Effector memory CD4-positive, alpha-beta T cell (primary cell): Measurements from ENCODE around the gene ZC3H15.
"Not testable (repeated sequence)": the region's sequence is repeated elsewhere in the genome, so short reads cannot be mapped to it uniquely, and the experiment has no call there.

ENCODE experiments used
- DNase-seq, 3 donors: peaks; one replicate each; pipeline ENCODE4 v3.0.0-alpha.2; 2020
- H3K27ac ChIP-seq: 2 replicates; pipeline ENCODE4 v1.7.0; 2013; ENCODE audit warnings: mild to moderate bottlenecking, low read length, moderate library complexity; ENCODE audit not compliant: insufficient read depth, poor library complexity, severe bottlenecking
- H3K27me3 ChIP-seq: replicated peaks from 2 replicates; pipeline ENCODE4 v1.7.0; 2013; ENCODE audit warnings: mild to moderate bottlenecking, low read length; ENCODE audit not compliant: insufficient read depth, control insufficient read depth, poor library complexity, severe bottlenecking
- H3K36me3 ChIP-seq: 2 replicates; pipeline ENCODE4 v1.7.0; 2013; ENCODE audit warnings: mild to moderate bottlenecking, low read length, moderate library complexity; ENCODE audit not compliant: control insufficient read depth, insufficient read depth
- H3K4me1 ChIP-seq: 2 replicates; pipeline ENCODE4 v1.7.0; 2013; ENCODE audit warnings: low read length, mild to moderate bottlenecking; ENCODE audit not compliant: control insufficient read depth, insufficient read depth, poor library complexity, severe bottlenecking
- H3K4me3 ChIP-seq: 2 replicates; pipeline ENCODE4 v1.7.0; 2013; ENCODE audit warnings: low read length, low read depth, mild to moderate bottlenecking; ENCODE audit not compliant: insufficient read depth, poor library complexity, severe bottlenecking
- H3K9me3 ChIP-seq: 2 replicates; pipeline ENCODE4 v1.7.0; 2013; ENCODE audit warnings: mild to moderate bottlenecking, low read length, moderate library complexity; ENCODE audit not compliant: control insufficient read depth

The ZC3H15 gene

DNA sequence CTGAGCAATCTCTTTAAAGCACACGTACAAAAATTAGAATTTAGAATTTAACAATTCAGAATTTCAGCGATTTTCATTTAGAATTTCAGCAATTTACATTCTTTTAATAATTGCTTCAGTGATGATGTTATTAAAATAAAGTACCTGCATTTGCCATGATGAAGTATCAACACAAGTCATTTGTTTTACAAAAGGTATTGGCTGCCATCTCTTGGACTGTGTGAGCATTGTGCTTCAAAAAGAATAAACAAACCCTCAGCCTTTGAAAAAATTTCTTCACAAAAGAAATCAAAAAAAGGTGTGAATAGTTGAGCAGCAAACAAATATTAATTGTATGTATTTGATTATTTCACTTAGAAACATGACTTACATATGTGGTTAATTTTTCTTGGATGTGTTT, 27.1 kb upstream of the ZC3H15 start:
- Histone ChIP-seq H3K9me3 (no peaks in the 10 kb centered on the region), H3K27ac (no peak overlapping the region), H3K4me1 (no peaks in the 10 kb centered on the region), H3K27me3 (no peaks in the 10 kb centered on the region), H3K4me3 (no peak overlapping the region), H3K36me3 (no peaks in the 10 kb centered on the region)
- DNase-seq, result no peak

- no peak overlapping the region for H3K4me3 ChIP-seq
- no peaks in the 10 kb centered on the region for H3K4me1 ChIP-seq
- no peak for DNase-seq
- H3K27ac ChIP-seq, result no peak overlapping the region
- H3K36me3 ChIP-seq, result no peaks in the 10 kb centered on the region
- no peaks in the 10 kb centered on the region for H3K9me3 ChIP-seq
- H3K27me3 ChIP-seq, result no peaks in the 10 kb centered on the region
Observed at GRCh38 chr2:186460465-186460864, 25.6 kb upstream of the ZC3H15 start.

DNA sequence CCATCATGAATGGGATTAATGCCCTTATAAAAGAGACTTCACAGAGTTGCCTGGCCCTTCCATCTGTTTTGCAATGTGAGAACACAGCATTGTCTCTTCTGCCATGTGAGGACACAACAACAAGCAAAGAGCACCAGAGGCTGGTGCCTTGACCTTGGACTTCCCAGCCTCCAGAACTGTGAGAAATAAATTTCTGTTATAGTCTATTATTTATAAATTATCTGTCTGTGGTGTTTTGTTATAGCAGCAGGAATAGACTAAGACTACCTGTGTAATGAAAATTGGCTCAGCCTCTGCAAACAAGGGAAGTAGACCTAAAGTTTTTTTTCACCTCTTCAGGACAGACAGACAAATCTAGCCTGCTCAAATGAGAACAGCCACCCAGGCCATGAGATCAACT, 19.3 kb upstream of the ZC3H15 start:
- DNase-seq, result no peak
- H3K27me3 ChIP-seq, result no peaks in the 10 kb centered on the region
- H3K27ac ChIP-seq, result no peak overlapping the region
- no peaks in the 10 kb centered on the region for H3K4me1 ChIP-seq
- no peaks in the 10 kb centered on the region for H3K9me3 ChIP-seq
- H3K36me3 ChIP-seq, result no peaks in the 10 kb centered on the region
- H3K4me3 ChIP-seq, result no peak overlapping the region

GRCh38 chr2:186467421-186467820, 18.6 kb upstream of the ZC3H15 start:
- H3K4me1 ChIP-seq, result no peaks in the 10 kb centered on the region
- no peak for DNase-seq

DNA sequence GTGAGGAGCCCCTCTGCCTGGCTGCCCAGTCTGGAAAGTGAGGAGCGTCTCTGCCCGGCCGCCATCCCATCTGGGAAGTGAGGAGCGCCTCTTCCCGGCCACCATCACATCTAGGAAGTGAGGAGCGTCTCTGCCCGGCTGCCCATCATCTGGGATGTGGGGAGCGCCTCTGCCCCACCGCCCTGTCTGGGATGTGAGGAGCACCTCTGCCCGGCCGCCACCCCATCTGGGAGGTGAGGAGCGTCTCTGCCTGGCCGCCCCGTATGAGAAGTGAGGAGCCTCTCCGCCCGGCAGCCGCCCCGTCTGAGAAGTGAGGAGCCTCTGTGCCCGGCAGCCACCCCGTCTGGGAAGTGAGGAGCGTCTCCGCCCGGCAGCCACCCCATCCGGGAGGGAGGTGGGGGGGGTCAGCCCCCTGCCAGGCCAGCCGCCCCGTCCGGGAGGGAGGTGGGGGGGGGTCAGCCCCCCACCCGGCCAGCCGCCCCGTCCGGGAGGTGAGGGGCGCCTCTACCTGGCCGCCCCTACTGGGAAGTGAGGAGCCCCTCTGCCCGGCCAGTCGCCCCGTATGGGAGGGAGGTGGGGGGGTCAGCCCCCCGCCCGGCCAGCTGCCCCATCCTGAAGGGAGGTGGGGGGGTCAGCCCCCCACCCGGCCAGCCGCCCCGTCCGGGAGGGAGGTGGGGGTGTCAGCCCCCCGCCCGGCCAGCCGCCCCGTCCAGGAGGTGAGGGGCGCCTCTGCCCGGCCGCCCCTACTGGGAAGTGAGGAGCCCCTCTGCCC, 13.2 kb upstream of the ZC3H15 start:
- not testable (repeated sequence) for H3K27me3 ChIP-seq, H3K9me3 ChIP-seq, H3K36me3 ChIP-seq, DNase-seq, H3K4me3 ChIP-seq, H3K27ac ChIP-seq, H3K4me1 ChIP-seq

More at GRCh38 chr2:186467421-186467820, 18.6 kb upstream of the ZC3H15 start:
- Histone ChIP-seq H3K9me3 (no peaks in the 10 kb centered on the region), H3K27ac (no peak overlapping the region), H3K27me3 (no peaks in the 10 kb centered on the region), H3K36me3 (no peaks in the 10 kb centered on the region), H3K4me3 (no peak overlapping the region)

DNA sequence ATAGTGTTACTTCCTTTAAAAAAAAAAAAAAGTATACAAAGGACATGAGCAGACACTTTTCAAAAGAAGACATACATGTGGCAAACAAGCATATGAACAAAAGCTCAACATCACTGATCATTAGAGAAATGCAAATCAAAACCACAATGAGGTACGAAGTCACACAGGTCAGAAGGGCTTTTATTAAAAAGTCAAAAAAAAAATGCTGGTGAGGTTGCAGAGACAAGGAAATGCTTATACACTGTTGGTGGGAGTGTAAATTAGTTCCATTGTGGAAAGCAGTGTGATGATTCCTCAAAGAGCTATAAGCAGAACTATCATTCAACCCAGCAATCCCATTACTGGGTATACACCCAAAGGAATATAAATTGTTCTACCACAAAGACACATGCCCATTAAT, 11.8 kb upstream of the ZC3H15 start:
- H3K4me3 ChIP-seq, H3K4me1 ChIP-seq, H3K9me3 ChIP-seq, H3K36me3 ChIP-seq, H3K27ac ChIP-seq, H3K27me3 ChIP-seq, DNase-seq: not testable (repeated sequence)

GRCh38 chr2:186477790-186478189, 8.3 kb upstream of the ZC3H15 start:
- no peaks in the 10 kb centered on the region for H3K4me1 ChIP-seq
- DNase-seq, result no peak
- no peaks in the 10 kb centered on the region for H3K27me3 ChIP-seq
- no peaks in the 10 kb centered on the region for H3K36me3 ChIP-seq
- H3K27ac ChIP-seq, result no peak overlapping the region
- H3K4me3 ChIP-seq, result no peak overlapping the region
- no peaks in the 10 kb centered on the region for H3K9me3 ChIP-seq

DNA sequence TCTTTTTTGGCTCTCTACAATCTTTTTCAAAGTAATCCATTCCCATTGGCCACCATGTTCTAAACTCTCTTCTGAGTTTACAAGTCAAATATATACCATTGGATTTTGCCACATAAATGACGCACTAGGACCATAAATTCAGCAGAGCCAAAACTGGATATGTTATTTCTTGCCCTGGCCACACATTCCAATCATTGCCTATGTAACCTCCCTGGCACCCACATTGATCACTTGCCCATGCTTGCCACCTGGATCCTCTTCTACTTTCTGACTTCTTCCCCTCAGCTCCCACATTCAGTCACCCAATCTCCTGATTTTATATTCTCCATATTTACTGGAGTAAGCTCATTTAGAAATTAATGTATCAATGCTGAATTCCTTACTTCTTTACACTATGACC, 5.1 kb upstream of the ZC3H15 start:
- no peaks in the 10 kb centered on the region for H3K27me3 ChIP-seq
- H3K4me3 ChIP-seq, result no peak overlapping the region
- no peaks in the 10 kb centered on the region for H3K36me3 ChIP-seq
- no peak for DNase-seq
- H3K4me1 ChIP-seq, result no peaks in the 10 kb centered on the region
- H3K9me3 ChIP-seq, result no peaks in the 10 kb centered on the region
- H3K27ac ChIP-seq, result no peak overlapping the region

GRCh38 chr2:186484062-186484735, 1.9 kb upstream of the ZC3H15 start:
- Histone ChIP-seq H3K4me1 (peaks cover 5% of the 10 kb centered on the region), H3K4me3 (no peak overlapping the region), H3K9me3 (no peaks in the 10 kb centered on the region), H3K27ac (no peak overlapping the region), H3K27me3 (no peaks in the 10 kb centered on the region), H3K36me3 (no peaks in the 10 kb centered on the region)
- DNase-seq, result no peak

DNA sequence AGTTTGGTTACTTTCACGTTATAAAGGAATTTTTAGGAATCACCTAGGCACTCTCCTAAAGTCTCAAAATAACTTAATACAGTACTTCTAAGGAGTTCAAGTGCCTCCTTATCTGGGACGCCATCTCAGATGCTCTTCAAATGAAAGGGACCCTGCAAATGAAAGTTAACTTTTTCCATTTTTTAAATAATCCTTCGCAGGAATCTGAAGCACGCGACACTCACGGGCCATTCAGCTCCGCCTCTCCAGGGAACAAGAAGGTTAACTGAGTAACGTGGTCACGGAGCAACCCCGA, 537 bp upstream of the ZC3H15 start:
- Histone ChIP-seq H3K27ac (peak overlapping the region; percentile 93), H3K27me3 (no peaks in the 10 kb centered on the region), H3K4me1 (peaks cover 11% of the 10 kb centered on the region), H3K9me3 (no peaks in the 10 kb centered on the region), H3K36me3 (no peaks in the 10 kb centered on the region), H3K4me3 (peak overlapping the region; percentile 86)
- DNase-seq, result no peak
